Endothelial cell of umbilical vein (primary cell): Measurements from ENCODE around the gene NRF1. TPM values are rescaled to one million over a fixed set of nuclear protein-coding genes. Genes with fewer than 3 reads are reported as not detected.

Experiments used
- BruUV-seq: library from RNA; stranded (reverse); fragments of 400-500 nt; replicated peaks from 2 replicates; lab custom pipeline; 2021; lab: Mats Ljungman, UMichigan
- CTCF ChIA-PET: fragments of 300-600, 350-600 bp; sonication (Branson Sonifier 250); formaldehyde crosslinking; loops from one replicate; lab custom pipeline; 2021; ENCODE audit warnings: antibody characterized with exemption, inconsistent platforms; lab: Charles Lee
- POLR2A ChIA-PET: fragments of 300-600, 350-600 bp; sonication (Branson Sonifier 250); formaldehyde crosslinking; loops from one replicate; lab custom pipeline; 2021; ENCODE audit warnings: antibody characterized with exemption, inconsistent platforms; lab: Charles Lee
- DNase-seq: peaks from one replicate; pipeline ENCODE4 v3.0.0-alpha.2; 2011; ENCODE audit warnings: low read depth, low spot score
- FAIRE-seq: peaks from 2 replicates; lab custom pipeline; 2011; peaks lifted over from hg19 to GRCh38; lab: Jason Lieb, UNC
- H2AFZ ChIP-seq: 2 replicates; pipeline ENCODE4 v1.6.0; 2012; ENCODE audit warnings: low read depth, low read length, control low read depth, inconsistent platforms
- H3K27ac ChIP-seq: 2 replicates; pipeline ENCODE4 v1.5.1; 2011; ENCODE audit warnings: low read depth, mild to moderate bottlenecking, control low read depth, low read length, moderate library complexity; ENCODE audit not compliant: insufficient read depth
- H3K27me3 ChIP-seq, 2 experiments: 2 replicates each; pipeline versions ENCODE4 v1.6.0 to v1.6.1; 2011; ENCODE audit warnings: low read length in 2 of 2, mixed read lengths in 1 of 2; ENCODE audit not compliant: control insufficient read depth in 2 of 2, insufficient read depth in 2 of 2
- H3K36me3 ChIP-seq, 2 experiments: 2 replicates in 1 of 2; 3 replicates in 1 of 2; pipeline ENCODE4 v1.5.1; 2011; ENCODE audit warnings: low read length in 2 of 2, mild to moderate bottlenecking in 1 of 2, moderate library complexity in 1 of 2; ENCODE audit not compliant: control insufficient read depth in 2 of 2, insufficient read depth in 2 of 2; ENCODE audit errors: extremely low read depth in 1 of 2
- H3K4me1 ChIP-seq: 3 replicates; pipeline ENCODE4 v1.5.1; 2011; ENCODE audit warnings: mild to moderate bottlenecking, low read length; ENCODE audit not compliant: control insufficient read depth, insufficient read depth; ENCODE audit errors: extremely low read depth
- H3K4me2 ChIP-seq: 2 replicates; pipeline ENCODE4 v1.6.1; 2011; ENCODE audit warnings: low read length, control low read depth, mixed read lengths; ENCODE audit not compliant: insufficient read depth
- H3K4me3 ChIP-seq, 3 experiments: fragments of 200-600 bp in 1 of 3; sonication (generic), shearing (Covaris generic) in 1 of 3; replicated peaks in 1 of 3; 2 replicates each; pipeline ENCODE4 v1.5.1; 2011 to 2016; ENCODE audit warnings: control low read depth in 3 of 3, low read length in 3 of 3, mild to moderate bottlenecking in 2 of 3, inconsistent platforms in 1 of 3, low read depth in 1 of 3, moderate library complexity in 1 of 3; ENCODE audit not compliant: insufficient read depth in 1 of 3
- H3K79me2 ChIP-seq: 2 replicates; pipeline ENCODE4 v1.6.0; 2012; ENCODE audit warnings: low read length, inconsistent platforms; ENCODE audit not compliant: control insufficient read depth, insufficient read depth
- H3K9ac ChIP-seq: replicated peaks from 2 replicates; pipeline ENCODE3; 2011; ENCODE audit warnings: low read length, control low read depth; ENCODE audit not compliant: insufficient read depth; ENCODE audit errors: extremely low read depth
- H3K9me1 ChIP-seq: replicated peaks from 3 replicates; pipeline ENCODE4 v1.6.0; 2011; ENCODE audit warnings: mild to moderate bottlenecking, low read length; ENCODE audit not compliant: control insufficient read depth, insufficient read depth; ENCODE audit errors: extremely low read depth
- H3K9me3 ChIP-seq: replicated peaks from 2 replicates; pipeline ENCODE4 v1.5.1; 2012; ENCODE audit warnings: low read length, inconsistent platforms; ENCODE audit not compliant: control insufficient read depth, insufficient read depth
- H4K20me1 ChIP-seq: replicated peaks from 2 replicates; pipeline ENCODE3; 2011; ENCODE audit warnings: mild to moderate bottlenecking, low read length; ENCODE audit not compliant: control insufficient read depth, insufficient read depth; ENCODE audit errors: extremely low read depth
- CTCF ChIP-seq, 2 donors: IDR thresholded peaks; 1 replicate in 1 of 2; 2 replicates in 1 of 2; pipeline ENCODE4 v1.5.1; 2011; ENCODE audit warnings: low read length in 2 of 2, mild to moderate bottlenecking in 2 of 2, moderate library complexity in 2 of 2, control low read depth in 1 of 2, inconsistent platforms in 1 of 2, low read depth in 1 of 2; ENCODE audit not compliant: insufficient read depth in 1 of 2; ENCODE audit errors: extremely low read depth in 1 of 2
- EZH2 ChIP-seq: IDR thresholded peaks from 2 replicates; pipeline ENCODE4 v1.6.1; 2012; ENCODE audit warnings: borderline replicate concordance, low read depth, mild to moderate bottlenecking, moderate library complexity, low read length, inconsistent platforms; ENCODE audit not compliant: severe bottlenecking
- FOS ChIP-seq: IDR thresholded peaks from 2 replicates; pipeline ENCODE4 v1.6.1; 2011; ENCODE audit warnings: mild to moderate bottlenecking, low read length, moderate library complexity, borderline replicate concordance; ENCODE audit not compliant: insufficient read depth
- GATA2 ChIP-seq: IDR thresholded peaks from 2 replicates; pipeline ENCODE4 v1.7.0; 2011; ENCODE audit warnings: low read depth, mild to moderate bottlenecking, moderate library complexity, mixed read lengths, low read length; ENCODE audit not compliant: insufficient read length, insufficient read depth
- JUN ChIP-seq: IDR thresholded peaks from 2 replicates; pipeline ENCODE4 v1.6.1; 2011; ENCODE audit warnings: borderline replicate concordance, low read depth; ENCODE audit not compliant: insufficient read length, insufficient read depth
- MAX ChIP-seq: IDR thresholded peaks from 2 replicates; pipeline ENCODE4 v1.6.1; 2011; ENCODE audit not compliant: insufficient read depth, insufficient read length
- MYC ChIP-seq: IDR thresholded peaks from one replicate; pipeline ENCODE4 v1.6.1; 2011; ENCODE audit warnings: mild to moderate bottlenecking, low read depth, low read length
- POLR2A ChIP-seq: IDR thresholded peaks from 2 replicates; pipeline ENCODE4 v1.6.1; 2012; ENCODE audit warnings: low read depth, mild to moderate bottlenecking, control low read depth, low read length
- POLR2AphosphoS5 ChIP-seq: IDR thresholded peaks from 2 replicates; pipeline ENCODE4 v1.6.1; 2012; ENCODE audit warnings: low read depth, mild to moderate bottlenecking, control low read depth, low read length, moderate library complexity; ENCODE audit not compliant: insufficient read depth
- dilution Hi-C: fragments of 300-500 bp; cut with MboI; formaldehyde crosslinking; loops from one replicate; pipeline ENCODE4 v1.15.0; 2019; ENCODE audit warnings: low sequenced_read_pairs; ENCODE audit not compliant: extremely low pct_ligation_motif_present
- intact Hi-C: fragments of 100-400 bp; cut with micrococcal nuclease; formaldehyde crosslinking; loops from one replicate; pipeline ENCODE4 v1.10.0; 2022
- polyA plus RNA-seq, 4 experiments: library from polyadenylated mRNA; depleted of rRNA in 3 of 4; stranded (reverse) in 3 of 4; unstranded in 1 of 4; fragments of >200 nt; gene quantifications; 2 replicates each; pipeline versions ENCODE4 v1.2.1 to v1.2.3, GENCODE V29; 2011 to 2012; ENCODE audit warnings: missing spikeins in 1 of 4
- total RNA-seq: library from RNA; stranded (reverse); gene quantifications from 2 replicates; pipeline ENCODE4 v1.2.3, GENCODE V29; 2021

The NRF1 gene
- total and polyA plus RNA-seq, 2 donors (not counting 3 experiments of a cell fraction or from before 2014, with no cell fraction given), result 14.6 to 20.3 TPM

- no peak overlapping the region for H2AFZ ChIP-seq
- intact Hi-C loops, result no loop called here
- H3K27me3 ChIP-seq, result peaks cover 43 to 55% of the 10 kb centered on the region in 2 experiments
- H3K9me3 ChIP-seq, result no peaks in the 10 kb centered on the region
- no peak overlapping the region for H3K4me2 ChIP-seq
- BruUV-seq, result no TSS peak
- DNase-seq, result no peak
- dilution Hi-C loops, result no loop called here
- H3K4me1 ChIP-seq, result no peaks in the 10 kb centered on the region
- H4K20me1 ChIP-seq, result no peaks in the 10 kb centered on the region
- ChIA-PET POLR2A (no interaction called here), CTCF (interaction anchor here (0.6 kb wide), 1 partner anchor 1036 kb away, joined by 3 read pairs; no protein-coding TSS in a partner anchor)
- H3K9me1 ChIP-seq, result no peaks in the 10 kb centered on the region
- no peak overlapping the region for H3K9ac ChIP-seq
- no peak for FAIRE-seq
- H3K27ac ChIP-seq, result no peak overlapping the region
- no peaks in the 10 kb centered on the region for H3K36me3 ChIP-seq
- no peak overlapping the region for H3K4me3 ChIP-seq
- no peak for TF ChIP-seq JUN
- no peak for TF ChIP-seq MAX
- no peak for TF ChIP-seq POLR2A
- no peak for TF ChIP-seq POLR2AphosphoS5
- no peak for TF ChIP-seq MYC
- no peak for TF ChIP-seq CTCF (IDR thresholded peaks at IDR 0.05; ENCODE audit: extremely low read depth in 1 of 2, insufficient read depth in 1 of 2, low read depth in 1 of 2, low read length in 2 of 2)
- TF ChIP-seq GATA2, result no peak
- no peak for TF ChIP-seq EZH2
- no peak for TF ChIP-seq FOS
- H3K79me2 ChIP-seq, result no peaks in the 10 kb centered on the region
Measured at GRCh38 chr7:129776362-129776722, 164.8 kb downstream of the NRF1 start.
